Kidney (tissue), 14 donors: ENCODE data around the gene ANGPTL3. TPM values are rescaled to one million over a fixed set of nuclear protein-coding genes. Genes with fewer than 3 reads are reported as not detected.
A peak's percentile ranks its signal among the peaks of the same experiment; 100 is the strongest.
"Not testable (repeated sequence)": the region's sequence is repeated elsewhere in the genome, so short reads cannot be mapped to it uniquely, and the experiment has no call there.

Experiments used
- DNase-seq, 5 donors: peaks; one replicate each; pipeline ENCODE4 v3.0.0-alpha.2; 2013 to 2020
- FAIRE-seq: peaks from 2 replicates; lab custom pipeline; 2012; peaks lifted over from hg19 to GRCh38; lab: Jason Lieb, UNC
- H3K27ac ChIP-seq, 2 donors: one replicate each; pipeline ENCODE4 v1.7.0; 2013; ENCODE audit warnings: low read depth in 2 of 2, low read length in 2 of 2, inconsistent platforms in 1 of 2
- H3K27me3 ChIP-seq: one replicate; pipeline ENCODE4 v1.7.1; 2013; ENCODE audit warnings: low read length, inconsistent platforms; ENCODE audit not compliant: control insufficient read depth, insufficient read depth
- H3K36me3 ChIP-seq, 3 donors: one replicate each; pipeline versions ENCODE4 v1.7.0 to v1.7.1; 2013; ENCODE audit warnings: low read length in 3 of 3, control low read depth in 1 of 3, inconsistent platforms in 1 of 3; ENCODE audit not compliant: insufficient read depth in 3 of 3, control insufficient read depth in 2 of 3
- H3K4me1 ChIP-seq, 3 donors: one replicate each; pipeline versions ENCODE4 v1.7.0 to v1.7.1; 2013; ENCODE audit warnings: low read length in 3 of 3, inconsistent platforms in 1 of 3, low read depth in 1 of 3; ENCODE audit not compliant: control insufficient read depth in 2 of 3, insufficient read depth in 2 of 3
- H3K4me3 ChIP-seq, 3 donors: one replicate each; pipeline versions ENCODE4 v1.7.0 to v1.8.1; 2013; ENCODE audit warnings: low read length in 3 of 3, control low read depth in 1 of 3, inconsistent platforms in 1 of 3
- H3K9ac ChIP-seq, 3 donors: one replicate each; pipeline versions ENCODE4 v1.7.0 to v1.7.1; 2013; ENCODE audit warnings: low read length in 3 of 3, control low read depth in 1 of 3, inconsistent platforms in 1 of 3
- H3K9me3 ChIP-seq, 3 donors: one replicate each; pipeline versions ENCODE4 v1.7.0 to v1.7.1; 2013; ENCODE audit warnings: low read length in 3 of 3, control low read depth in 1 of 3, inconsistent platforms in 1 of 3; ENCODE audit not compliant: control insufficient read depth in 2 of 3, insufficient read depth in 1 of 3
- CTCF ChIP-seq: IDR thresholded peaks from 3 replicates; pipeline ENCODE4 v1.5.1; 2012; ENCODE audit warnings: mild to moderate bottlenecking, moderate library complexity, borderline replicate concordance; ENCODE audit not compliant: insufficient read depth; ENCODE audit errors: extremely low read depth
- intact Hi-C: fragments of 100-400 bp; cut with DNase I; formaldehyde crosslinking; loops from one replicate; pipeline ENCODE4 v1.11.1; 2022
- polyA plus RNA-seq: library from polyadenylated mRNA; stranded (reverse); fragments of 350-450 nt; fragmentation: Illumina TruSeq; extraction: RNeasy Lipid Tissue Mini Kit (QIAGEN cat#74804); gene quantifications from one replicate; pipeline ENCODE4 v1.2.3, GENCODE V29; 2014; ENCODE audit warnings: low read depth, low replicate concordance; ENCODE audit not compliant: insufficient read depth
- total RNA-seq: library from RNA; stranded (reverse); fragmentation: NEBNext Ultra II Directional; extraction: Animal tissue kit (Norgen Biotek cat#: 25700); gene quantifications from one replicate; pipeline ENCODE4 v1.2.1, GENCODE V29; 2021
- donor health status: control.
- donor health status: control.
- donor health status: control.
- donor health status: control.
- donor health status: control.
- donor health status: DM: yes; HTN: yes; CAD: no.
- donor health status: Normal renal cell carcinoma (clear cell type).

ANGPTL3 gene
- total and polyA plus RNA-seq, 2 donors from 2014 or later = 0.41 to 19.2 TPM

GRCh38 chr1:62601457-62601856, 4.1 kb downstream of the ANGPTL3 start:
- no peaks in the 10 kb centered on the region for H3K9me3 ChIP-seq
- H3K27ac ChIP-seq = no peak overlapping the region
- peak; percentile 85 for FAIRE-seq
- peaks cover 0 to 4% (median 0%) of the 10 kb centered on the region in 3 donors for H3K4me1 ChIP-seq
- H3K9ac ChIP-seq = no peak overlapping the region
- no peak overlapping the region for H3K4me3 ChIP-seq
- no peaks in the 10 kb centered on the region for H3K27me3 ChIP-seq
- intact Hi-C loops = no loop called here
- H3K36me3 ChIP-seq = no peaks in the 10 kb centered on the region
- TF ChIP-seq CTCF = no peak
- no peak for DNase-seq

- Histone ChIP-seq H3K9me3 (no peaks in the 10 kb centered on the region), H3K4me1 (no peaks in the 10 kb centered on the region), H3K27me3 (no peaks in the 10 kb centered on the region), H3K27ac (no peak overlapping the region), H3K36me3 (no peaks in the 10 kb centered on the region), H3K9ac (no peak overlapping the region), H3K4me3 (no peak overlapping the region)
- DNase-seq (no peak), FAIRE-seq (no peak)
- intact Hi-C loops = no loop called here
- TF ChIP-seq CTCF = no peak
Observed at GRCh38 chr1:62608905-62609304, 11.6 kb downstream of the ANGPTL3 start.

GRCh38 chr1:62610588-62610987, 13.3 kb downstream of the ANGPTL3 start:
- H3K27ac ChIP-seq, H3K9ac ChIP-seq, H3K9me3 ChIP-seq, FAIRE-seq, DNase-seq, H3K27me3 ChIP-seq, intact Hi-C loops, H3K36me3 ChIP-seq, H3K4me3 ChIP-seq, H3K4me1 ChIP-seq: not testable (repeated sequence)

GRCh38 chr1:62612770-62613169, 15.4 kb downstream of the ANGPTL3 start:
- Histone ChIP-seq H3K27ac (no peak overlapping the region), H3K9ac (no peak overlapping the region), H3K27me3 (no peaks in the 10 kb centered on the region), H3K4me3 (no peak overlapping the region), H3K36me3 (no peaks in the 10 kb centered on the region), H3K4me1 (no peaks in the 10 kb centered on the region), H3K9me3 (no peaks in the 10 kb centered on the region)
- FAIRE-seq (no peak), DNase-seq (no peak)
- no peak for TF ChIP-seq CTCF
- intact Hi-C loops = no loop called here
